ENCODE measurements around the gene ENDOV. TPM values are rescaled to one million over a fixed set of nuclear protein-coding genes. Genes with fewer than 3 reads are reported as not detected.
"Not testable (repeated sequence)": the region's sequence is repeated elsewhere in the genome, so short reads cannot be mapped to it uniquely, and the experiment has no call there.

ENDOV gene
- total RNA-seq, 2 experiments from 2014 or later, result 12.3 to 13.0 TPM

GRCh38 chr17:80388601-80389000 is 26.4 kb upstream of the ENDOV start:
- intact Hi-C loops (cut with DNase I, micrococcal nuclease), result loop anchor here in 1 of 2 experiments (10.0 kb wide), 1 partner anchor 194 kb away; no protein-coding TSS in a partner anchor
- Mint-ChIP-seq H3K27me3 (no peaks in the 10 kb centered on the region), H3K4me1 (no peaks in the 10 kb centered on the region), H3K27ac (no peak overlapping the region), H3K36me3 (ENCODE audit: low read depth) (peaks cover 72% of the 10 kb centered on the region), H3K9me3 (ENCODE audit: low read depth) (no peaks in the 10 kb centered on the region), H3K4me3 (no peak overlapping the region)
- ChIA-PET POLR2A (no interaction called here), CTCF (interaction anchor here (0.7 kb wide), 1 partner anchor 15 kb away, joined by 3 read pairs; no protein-coding TSS in a partner anchor)
- DNase-seq (no peak), ATAC-seq (no peak)

DNA sequence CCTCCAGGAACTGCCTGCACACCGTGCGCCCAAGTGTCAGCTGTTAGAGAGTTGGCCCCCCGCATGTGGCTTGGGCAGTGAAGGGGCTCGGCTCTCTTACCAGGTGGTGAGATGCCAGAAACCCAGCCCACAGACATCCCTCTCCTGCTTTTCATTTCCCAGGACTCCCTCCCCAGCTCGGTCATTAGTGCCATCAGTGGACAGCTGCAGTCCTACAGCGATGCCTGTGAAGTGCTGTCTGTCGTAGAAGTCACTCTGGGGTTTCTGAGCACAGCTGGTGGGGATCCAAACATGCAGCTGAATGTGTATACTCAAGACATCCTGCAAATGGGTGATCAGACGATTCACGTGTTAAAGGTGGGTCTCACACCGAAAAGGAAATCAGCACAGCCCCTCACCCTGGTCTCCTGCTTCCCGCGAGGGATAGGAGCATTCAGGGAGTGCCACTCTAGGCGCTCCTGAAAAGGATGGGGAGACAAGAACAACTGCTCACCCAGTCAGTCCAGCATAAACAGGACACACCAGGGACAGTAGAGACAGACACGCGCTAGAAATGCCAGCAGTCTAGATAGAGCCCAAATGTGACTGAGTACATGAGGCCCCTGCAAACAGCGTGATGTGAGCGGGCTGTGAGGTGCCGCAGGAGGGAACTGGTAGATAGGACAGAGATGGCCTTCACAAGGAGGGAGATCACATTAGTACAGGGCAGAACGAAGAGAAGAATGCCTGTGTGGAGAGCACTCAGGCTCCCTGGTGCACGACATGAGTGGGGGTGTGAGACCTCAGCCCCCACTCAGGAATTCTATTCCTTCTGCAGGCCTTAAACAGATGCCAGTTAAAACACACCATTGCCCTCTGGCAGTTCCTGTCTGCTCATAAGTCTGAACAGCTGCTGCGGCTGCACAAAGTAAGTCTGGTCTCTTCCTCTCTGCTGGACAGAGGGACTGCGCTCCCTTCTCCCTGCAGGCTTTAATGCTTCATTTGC is 25.7 kb upstream of the ENDOV start:
- intact Hi-C loops (cut with DNase I, micrococcal nuclease), result loop anchor here in 1 of 2 experiments (10.0 kb wide), 1 partner anchor 195 kb away; no protein-coding TSS in a partner anchor
- peaks cover 72% of the 10 kb centered on the region for H3K36me3 Mint-ChIP-seq (ENCODE audit: low read depth)
- ChIA-PET POLR2A (no interaction called here), CTCF (interaction anchor here (0.7 kb wide), 2 partner anchors 11 to 16 kb away, joined by 3 read pairs; no protein-coding TSS in a partner anchor)
- H3K27me3 Mint-ChIP-seq, result no peaks in the 10 kb centered on the region
- ATAC-seq, result no peak
- no peaks in the 10 kb centered on the region for H3K4me1 Mint-ChIP-seq
- H3K9me3 Mint-ChIP-seq (ENCODE audit: low read depth), result no peaks in the 10 kb centered on the region
- no peak overlapping the region for H3K4me3 Mint-ChIP-seq
- DNase-seq, result no peak
- peak overlapping the region; percentile 6 for H3K27ac Mint-ChIP-seq

DNA sequence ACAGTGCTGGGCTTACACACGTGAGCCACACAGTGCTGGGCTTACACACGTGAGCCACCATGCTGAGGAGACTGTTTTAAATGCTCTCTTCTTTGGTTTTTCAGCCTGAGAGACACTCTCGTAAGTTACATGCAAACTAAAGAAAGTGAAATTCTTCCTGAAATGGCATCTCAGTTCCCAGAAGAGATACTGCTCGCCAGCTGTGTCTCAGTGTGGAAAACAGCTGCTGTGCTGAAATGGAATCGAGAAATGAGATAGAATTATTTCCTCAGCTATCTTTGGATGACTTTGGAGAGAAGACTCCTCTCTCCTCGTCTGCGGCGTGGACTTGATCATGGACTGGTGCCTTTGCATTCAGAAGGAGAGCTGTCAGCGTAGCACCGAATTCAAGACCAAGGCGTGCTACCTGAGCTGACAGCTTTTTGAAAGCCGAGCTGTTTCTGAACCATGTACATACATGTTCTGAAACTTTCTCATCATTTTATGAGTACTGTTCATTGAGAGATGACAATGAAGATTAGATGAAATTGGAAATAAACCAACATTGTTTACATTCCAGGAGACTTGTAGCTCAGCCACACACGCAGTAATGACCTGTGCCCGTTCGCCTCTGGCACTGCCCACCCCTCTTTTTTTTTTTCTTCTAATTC is 21.6 kb upstream of the ENDOV start:
- ATAC-seq (no peak), DNase-seq (no peak)
- H3K36me3 Mint-ChIP-seq (ENCODE audit: low read depth), result peaks cover 47% of the 10 kb centered on the region
- ChIA-PET CTCF (no interaction called here), POLR2A (no interaction called here)
- intact Hi-C loops (cut with DNase I, micrococcal nuclease), result no loop called here
- H3K27me3 Mint-ChIP-seq, result no peaks in the 10 kb centered on the region
- H3K4me1 Mint-ChIP-seq, result peaks cover 6% of the 10 kb centered on the region
- H3K9me3 Mint-ChIP-seq (ENCODE audit: low read depth), result no peaks in the 10 kb centered on the region
- H3K4me3 Mint-ChIP-seq, result no peak overlapping the region
- H3K27ac Mint-ChIP-seq, result no peak overlapping the region

DNA sequence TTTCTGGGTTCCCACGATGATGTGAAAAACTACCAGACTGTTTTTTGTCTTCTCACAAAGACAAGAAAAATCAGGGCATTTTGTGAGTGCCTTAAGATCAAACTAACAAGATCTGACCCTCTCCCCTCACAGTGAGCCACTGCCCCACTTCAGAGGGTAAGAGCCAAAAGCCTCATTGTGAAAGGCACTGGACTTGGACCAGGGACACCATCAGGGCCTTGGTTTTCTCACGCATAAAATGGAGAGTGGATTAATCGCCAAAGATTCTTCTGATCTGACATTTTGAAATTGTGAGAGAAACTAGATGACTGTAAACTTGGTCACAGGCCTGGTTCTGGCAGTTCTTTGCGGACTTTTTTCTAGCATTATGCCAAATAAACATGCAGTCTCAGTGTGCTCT is 21.0 kb upstream of the ENDOV start:
- DNase-seq (no peak), ATAC-seq (no peak)
- intact Hi-C loops (cut with DNase I, micrococcal nuclease), result no loop called here
- Mint-ChIP-seq H3K27ac (no peak overlapping the region), H3K9me3 (ENCODE audit: low read depth) (no peaks in the 10 kb centered on the region), H3K4me1 (peaks cover 6% of the 10 kb centered on the region), H3K4me3 (no peak overlapping the region), H3K36me3 (ENCODE audit: low read depth) (peaks cover 41% of the 10 kb centered on the region), H3K27me3 (no peaks in the 10 kb centered on the region)
- ChIA-PET CTCF (no interaction called here), POLR2A (no interaction called here)

DNA sequence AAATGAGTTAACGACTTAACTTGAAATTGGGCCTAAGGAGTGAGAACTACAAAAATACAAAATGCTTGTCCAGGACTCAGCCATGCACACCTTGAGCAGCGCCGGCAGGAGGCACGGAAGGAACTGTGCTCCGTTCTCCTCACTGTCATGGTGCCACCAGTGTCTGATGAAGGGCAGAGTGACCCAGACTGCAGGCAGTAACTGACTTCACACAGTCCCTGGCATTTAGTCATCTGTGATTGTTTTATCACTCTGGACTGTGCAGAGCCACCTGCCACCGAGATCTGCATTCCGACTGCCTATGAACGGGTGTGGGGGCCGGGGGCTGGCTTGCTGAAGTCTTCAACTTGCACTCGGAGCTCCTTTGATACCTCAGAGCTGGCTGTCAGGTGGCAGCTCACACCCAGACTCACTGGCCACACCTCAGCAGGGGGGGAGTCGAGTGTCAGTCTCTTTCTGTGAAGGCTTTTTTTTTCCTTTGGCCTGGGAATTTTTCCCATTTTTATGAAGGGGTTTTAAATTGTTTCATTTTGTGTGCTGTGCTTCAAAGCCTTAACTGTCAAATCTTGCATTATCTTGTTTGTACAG is 20.2 kb upstream of the ENDOV start:
- CTCF ChIA-PET, result interaction anchor here (0.5 to 0.9 kb wide), 2 partner anchors 30 to 259 kb away, joined by 3 to 4 read pairs; no protein-coding TSS in a partner anchor
- no peak overlapping the region for H3K4me3 Mint-ChIP-seq
- peaks cover 35% of the 10 kb centered on the region for H3K36me3 Mint-ChIP-seq (ENCODE audit: low read depth)
- no peaks in the 10 kb centered on the region for H3K9me3 Mint-ChIP-seq (ENCODE audit: low read depth)
- ATAC-seq (no peak), DNase-seq (no peak)
- no peaks in the 10 kb centered on the region for H3K27me3 Mint-ChIP-seq
- intact Hi-C loops (cut with DNase I, micrococcal nuclease), result no loop called here
- H3K27ac Mint-ChIP-seq, result peak overlapping the region; percentile 19
- peaks cover 6% of the 10 kb centered on the region for H3K4me1 Mint-ChIP-seq
- POLR2A ChIA-PET, result interaction anchor here (0.7 to 1.2 kb wide), 2 partner anchors 9 to 536 kb away, joined by 3 to 9 read pairs; no protein-coding TSS in a partner anchor

DNA sequence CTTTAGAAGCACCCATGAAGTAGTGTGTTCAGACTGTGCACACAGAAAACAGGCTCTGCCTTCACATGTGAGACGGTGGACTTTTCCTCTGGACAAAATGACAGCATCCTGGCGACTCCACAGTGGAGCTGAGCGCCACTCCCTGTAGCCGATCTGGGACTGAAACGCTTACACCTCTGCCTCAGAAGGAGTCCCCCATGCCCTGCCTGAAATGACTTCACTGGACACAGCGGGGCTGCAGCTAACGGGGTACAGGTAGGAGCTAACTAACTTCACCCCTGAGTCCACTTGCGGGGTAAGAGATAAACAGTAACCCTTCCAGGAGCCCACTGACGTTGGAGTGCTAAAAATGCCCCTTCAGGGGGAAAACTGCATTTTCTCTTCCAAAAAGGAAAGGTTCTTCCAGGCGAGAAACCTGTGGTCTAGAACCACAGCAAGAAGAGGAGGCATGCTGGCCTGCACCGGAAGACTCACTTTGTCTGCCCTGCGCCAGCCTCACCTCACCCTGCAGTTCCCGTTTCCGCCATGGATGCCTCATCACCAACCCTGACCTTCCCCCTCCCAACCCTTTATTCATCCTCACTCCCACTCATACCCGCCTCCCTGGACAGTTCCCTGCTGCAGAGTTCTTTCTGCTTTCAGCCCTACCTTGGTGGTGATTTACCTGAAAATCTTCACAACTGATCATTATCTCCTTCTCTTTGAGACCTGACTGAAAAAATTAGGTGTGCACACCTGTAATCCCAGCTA is 19.4 kb upstream of the ENDOV start:
- POLR2A ChIA-PET, result interaction anchor here (0.7 to 1.2 kb wide), 2 partner anchors 8 to 313 kb away, joined by 3 to 9 read pairs; no protein-coding TSS in a partner anchor
- ATAC-seq (peak; percentile 45), DNase-seq (no peak)
- Mint-ChIP-seq H3K27me3 (no peaks in the 10 kb centered on the region), H3K9me3 (ENCODE audit: low read depth) (no peaks in the 10 kb centered on the region), H3K27ac (no peak overlapping the region), H3K4me3 (no peak overlapping the region), H3K36me3 (ENCODE audit: low read depth) (peaks cover 28% of the 10 kb centered on the region), H3K4me1 (peaks cover 6% of the 10 kb centered on the region)
- CTCF ChIA-PET, result interaction anchor here (0.5 to 0.9 kb wide), 2 partner anchors 29 to 259 kb away, joined by 3 to 4 read pairs; no protein-coding TSS in a partner anchor
- intact Hi-C loops (cut with DNase I, micrococcal nuclease), result no loop called here

- POLR2A ChIA-PET, result interaction anchor here (0.7 kb wide), 1 partner anchor 313 kb away, joined by 3 read pairs; no protein-coding TSS in a partner anchor
- ATAC-seq (peak; percentile 35), DNase-seq (no peak)
- no peaks in the 10 kb centered on the region for H3K27me3 Mint-ChIP-seq
- H3K4me3 Mint-ChIP-seq, result no peak overlapping the region
- H3K27ac Mint-ChIP-seq, result no peak overlapping the region
- H3K4me1 Mint-ChIP-seq, result peaks cover 6% of the 10 kb centered on the region
- H3K9me3 Mint-ChIP-seq (ENCODE audit: low read depth), result no peaks in the 10 kb centered on the region
- intact Hi-C loops (cut with DNase I, micrococcal nuclease), result no loop called here
- CTCF ChIA-PET, result no interaction called here
- peaks cover 25% of the 10 kb centered on the region for H3K36me3 Mint-ChIP-seq (ENCODE audit: low read depth)
Observed at GRCh38 chr17:80396157-80397033, 18.6 kb upstream of the ENDOV start.

DNA sequence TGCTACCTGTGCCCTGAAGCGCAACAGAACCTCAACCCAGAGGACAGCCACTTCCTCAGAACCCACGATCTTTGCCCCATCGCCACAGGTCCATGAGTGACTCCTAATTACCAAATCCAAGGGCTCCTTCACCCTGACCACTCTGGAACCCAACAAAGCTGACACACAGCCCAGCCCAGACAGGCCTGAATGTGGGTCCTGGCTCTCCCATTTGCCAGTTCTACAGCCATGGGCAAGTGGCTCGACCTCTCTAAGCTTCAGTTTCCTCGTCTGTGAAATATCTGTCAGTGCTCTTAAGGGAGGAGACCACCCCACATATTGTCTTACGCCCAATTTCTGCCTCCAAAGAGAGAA is 18.0 kb upstream of the ENDOV start:
- Mint-ChIP-seq H3K27ac (no peak overlapping the region), H3K36me3 (ENCODE audit: low read depth) (peaks cover 21% of the 10 kb centered on the region), H3K4me3 (no peak overlapping the region), H3K4me1 (peaks cover 6% of the 10 kb centered on the region), H3K27me3 (no peaks in the 10 kb centered on the region), H3K9me3 (ENCODE audit: low read depth) (no peaks in the 10 kb centered on the region)
- ATAC-seq (peak; percentile 42), DNase-seq (no peak)
- ChIA-PET CTCF (no interaction called here), POLR2A (interaction anchor here (0.7 kb wide), 1 partner anchor 12 kb away, joined by 3 read pairs; no protein-coding TSS in a partner anchor)
- intact Hi-C loops (cut with DNase I, micrococcal nuclease), result no loop called here

GRCh38 chr17:80397686-80398085 is 17.3 kb upstream of the ENDOV start:
- peaks cover 19% of the 10 kb centered on the region for H3K36me3 Mint-ChIP-seq (ENCODE audit: low read depth)
- peaks cover 6% of the 10 kb centered on the region for H3K4me1 Mint-ChIP-seq
- CTCF ChIA-PET, result no interaction called here
- POLR2A ChIA-PET, result interaction anchor here (0.7 kb wide), 1 partner anchor 12 kb away, joined by 3 read pairs; no protein-coding TSS in a partner anchor
- H3K4me3 Mint-ChIP-seq, result no peak overlapping the region
- H3K27me3 Mint-ChIP-seq, result no peaks in the 10 kb centered on the region
- no peak for DNase-seq
- H3K27ac Mint-ChIP-seq, result no peak overlapping the region
- intact Hi-C loops (cut with DNase I, micrococcal nuclease), result no loop called here
- ATAC-seq, result no peak
- H3K9me3 Mint-ChIP-seq (ENCODE audit: low read depth), result no peaks in the 10 kb centered on the region

- DNase-seq, result not testable (repeated sequence)
Observed at GRCh38 chr17:80401086-80401485, 13.9 kb upstream of the ENDOV start.

More at GRCh38 chr17:80401086-80401485, 13.9 kb upstream of the ENDOV start:
- CTCF ChIA-PET, result interaction anchor here (0.7 to 1.0 kb wide), 3 partner anchors 19 to 50 kb away, joined by 3 read pairs; no protein-coding TSS in a partner anchor
- H3K27me3 Mint-ChIP-seq; intact Hi-C loops (cut with DNase I, micrococcal nuclease); H3K4me1 Mint-ChIP-seq; H3K27ac Mint-ChIP-seq; H3K36me3 Mint-ChIP-seq (ENCODE audit: low read depth); POLR2A ChIA-PET; ATAC-seq; H3K4me3 Mint-ChIP-seq; H3K9me3 Mint-ChIP-seq (ENCODE audit: low read depth): not testable (repeated sequence)

All from activated CD4-positive, alpha-beta T cell treated with anti-CD3 and anti-CD28 coated beads for 36 hours (primary cell).